H9 (cell line): ENCODE data around the gene CD47. TPM values are rescaled to one million over a fixed set of nuclear protein-coding genes. Genes with fewer than 3 reads are reported as not detected.

ENCODE experiments used
- DNase-seq: peaks from one replicate; pipeline ENCODE4 v3.0.0-alpha.2; 2017
- H2AFZ ChIP-seq: one replicate; pipeline ENCODE4 v1.6.1; 2013; ENCODE audit warnings: mild to moderate bottlenecking, low read length, control low read depth, moderate library complexity
- H2AK5ac ChIP-seq: 2 replicates; pipeline ENCODE4 v1.6.1; 2013; ENCODE audit warnings: low read length, control low read depth, mixed read lengths; ENCODE audit not compliant: insufficient read length
- H2BK120ac ChIP-seq: one replicate; pipeline ENCODE4 v1.6.1; 2013; ENCODE audit warnings: low read depth, mild to moderate bottlenecking, low read length, control low read depth, inconsistent platforms; ENCODE audit not compliant: poor library complexity, severe bottlenecking
- H2BK12ac ChIP-seq: 2 replicates; pipeline ENCODE4 v1.6.1; 2013; ENCODE audit warnings: low read length, control low read depth, mixed read lengths, low read depth; ENCODE audit not compliant: insufficient read length
- H2BK15ac ChIP-seq: 2 replicates; pipeline ENCODE4 v1.6.1; 2013; ENCODE audit warnings: low read depth, low read length, control low read depth
- H2BK20ac ChIP-seq: one replicate; pipeline ENCODE4 v1.6.1; 2013; ENCODE audit warnings: low read depth, mild to moderate bottlenecking, low read length, control low read depth, inconsistent platforms; ENCODE audit not compliant: poor library complexity, severe bottlenecking
- H2BK5ac ChIP-seq: 2 replicates; pipeline ENCODE4 v1.6.1; 2013; ENCODE audit warnings: low read length, control low read depth, mixed read lengths; ENCODE audit not compliant: insufficient read length
- H3K14ac ChIP-seq: 2 replicates; pipeline ENCODE4 v1.6.1; 2013; ENCODE audit warnings: low read length, control low read depth; ENCODE audit not compliant: insufficient read depth
- H3K18ac ChIP-seq: 2 replicates; pipeline ENCODE4 v1.6.1; 2013; ENCODE audit warnings: low read depth, mild to moderate bottlenecking, mixed read lengths, low read length, control low read depth; ENCODE audit not compliant: insufficient read length
- H3K23ac ChIP-seq: 2 replicates; pipeline ENCODE4 v1.6.1; 2013; ENCODE audit warnings: low read length, control low read depth, mixed read lengths, low read depth; ENCODE audit not compliant: insufficient read length
- H3K23me2 ChIP-seq: 2 replicates; pipeline ENCODE4 v1.6.1; 2013; ENCODE audit warnings: low read depth, mild to moderate bottlenecking, mixed read lengths, low read length, control low read depth; ENCODE audit not compliant: insufficient read length, poor library complexity, severe bottlenecking
- H3K27ac ChIP-seq: 2 replicates; pipeline ENCODE4 v1.5.1; 2013; ENCODE audit warnings: low read length, control low read depth, mixed read lengths, low read depth; ENCODE audit not compliant: insufficient read length
- H3K27me3 ChIP-seq: 2 replicates; pipeline ENCODE4 v1.6.1; 2013; ENCODE audit warnings: low read length, control low read depth, inconsistent platforms; ENCODE audit not compliant: insufficient read depth
- H3K4ac ChIP-seq: 2 replicates; pipeline ENCODE4 v1.6.1; 2013; ENCODE audit warnings: low read depth, mild to moderate bottlenecking, control low read depth, inconsistent platforms, low read length, moderate library complexity
- H3K4me1 ChIP-seq: 2 replicates; pipeline ENCODE4 v1.6.1; 2013; ENCODE audit warnings: low read length, control low read depth, inconsistent platforms; ENCODE audit not compliant: insufficient read depth
- H3K4me2 ChIP-seq: 2 replicates; pipeline ENCODE4 v1.6.1; 2013; ENCODE audit warnings: low read length, control low read depth, mixed read lengths; ENCODE audit not compliant: insufficient read length, insufficient read depth
- H3K56ac ChIP-seq: 2 replicates; pipeline ENCODE4 v1.6.1; 2013; ENCODE audit warnings: low read depth, mild to moderate bottlenecking, mixed read lengths, low read length, control low read depth; ENCODE audit not compliant: insufficient read length
- H3K79me1 ChIP-seq: 2 replicates; pipeline ENCODE4 v1.6.1; 2013; ENCODE audit warnings: low read depth, mild to moderate bottlenecking, moderate library complexity, low read length, control low read depth, inconsistent platforms; ENCODE audit not compliant: insufficient read depth, poor library complexity, severe bottlenecking
- H3K79me2 ChIP-seq: 2 replicates; pipeline ENCODE4 v1.6.1; 2013; ENCODE audit warnings: low read length, control low read depth, inconsistent platforms; ENCODE audit not compliant: insufficient read depth
- H3K9ac ChIP-seq: 2 replicates; pipeline ENCODE4 v1.6.1; 2013; ENCODE audit warnings: low read length, control low read depth, mixed read lengths; ENCODE audit not compliant: insufficient read length; ENCODE audit errors: extremely low read depth
- H3K9me3 ChIP-seq: one replicate; pipeline ENCODE4 v1.6.1; 2013; ENCODE audit warnings: low read depth, low read length, inconsistent platforms; ENCODE audit not compliant: control insufficient read depth
- H3T11ph ChIP-seq: one replicate; pipeline ENCODE4 v1.6.1; 2013; ENCODE audit warnings: mild to moderate bottlenecking, low read length, control low read depth, inconsistent platforms
- H4K20me1 ChIP-seq: one replicate; pipeline ENCODE4 v1.6.1; 2013; ENCODE audit not compliant: control insufficient read depth, insufficient read length, insufficient read depth
- H4K5ac ChIP-seq: 2 replicates; pipeline ENCODE4 v1.6.1; 2013; ENCODE audit warnings: low read depth, mild to moderate bottlenecking, mixed read lengths, low read length, control low read depth; ENCODE audit not compliant: insufficient read length
- H4K8ac ChIP-seq: replicated peaks from 2 replicates; pipeline ENCODE4 v1.6.1; 2013; ENCODE audit warnings: low read length, control low read depth, mixed read lengths, low read depth; ENCODE audit not compliant: insufficient read length
- H4K91ac ChIP-seq: 2 replicates; pipeline ENCODE4 v1.6.1; 2013; ENCODE audit warnings: low read depth, mild to moderate bottlenecking, moderate library complexity, mixed read lengths, low read length, control low read depth; ENCODE audit not compliant: insufficient read length
- H3K27ac Mint-ChIP-seq, 3 experiments: 2 replicates in 2 of 3; 3 replicates in 1 of 3; pipeline ENCODE4 v1.8.0; 2020 to 2021; ENCODE audit warnings: mixed read lengths in 3 of 3, mild to moderate bottlenecking in 1 of 3, moderate library complexity in 1 of 3
- H3K27me3 Mint-ChIP-seq: 2 replicates; pipeline ENCODE4 v1.8.0; 2021; ENCODE audit warnings: low read depth, mild to moderate bottlenecking, moderate library complexity, mixed read lengths
- H3K36me3 Mint-ChIP-seq, 3 experiments: 2 replicates in 2 of 3; 3 replicates in 1 of 3; pipeline ENCODE4 v1.8.0; 2020 to 2021; ENCODE audit warnings: low read depth in 3 of 3, mixed read lengths in 3 of 3; ENCODE audit not compliant: insufficient read depth in 1 of 3
- H3K4me1 Mint-ChIP-seq, 2 experiments: 2 replicates each; pipeline ENCODE4 v1.8.0; 2020; ENCODE audit warnings: mixed read lengths in 2 of 2
- H3K4me3 Mint-ChIP-seq, 2 experiments: 2 replicates in 1 of 2; 3 replicates in 1 of 2; pipeline ENCODE4 v1.8.0; 2020 to 2021; ENCODE audit warnings: mild to moderate bottlenecking in 2 of 2, mixed read lengths in 2 of 2, moderate library complexity in 1 of 2
- H3K9me3 Mint-ChIP-seq, 2 experiments: 2 replicates in 1 of 2; 3 replicates in 1 of 2; pipeline ENCODE4 v1.8.0; 2020; ENCODE audit warnings: mild to moderate bottlenecking in 2 of 2, mixed read lengths in 2 of 2, moderate library complexity in 1 of 2
- WGBS: extraction: QIAGEN DNeasy Blood & Tissue Kit; methylation state at CpG from one replicate; pipeline ENCODE4 v1.1.7; 2013; ENCODE audit warnings: missing lambda C conversion rate, low lambda C conversion rate, mixed read lengths; ENCODE audit not compliant: insufficient read length; ENCODE audit errors: extremely low coverage; 5-methylcytosine and 5-hydroxymethylcytosine counted together
- total RNA-seq: library from RNA; stranded (reverse); gene quantifications from 2 replicates; pipeline ENCODE4 v1.2.1, GENCODE V29; 2021
- TF ChIP-seq, protein P1 (sequence below): fragments of 200-600 bp; sonication (generic); conservative IDR thresholded peaks from 3 replicates; pipeline ENCODE4 v1.8.0; 2021; ENCODE audit warnings: antibody characterized with exemption, mild to moderate bottlenecking

CD47 gene
- total RNA-seq, 1 experiment from 2014 or later: 15.4 TPM

DNA sequence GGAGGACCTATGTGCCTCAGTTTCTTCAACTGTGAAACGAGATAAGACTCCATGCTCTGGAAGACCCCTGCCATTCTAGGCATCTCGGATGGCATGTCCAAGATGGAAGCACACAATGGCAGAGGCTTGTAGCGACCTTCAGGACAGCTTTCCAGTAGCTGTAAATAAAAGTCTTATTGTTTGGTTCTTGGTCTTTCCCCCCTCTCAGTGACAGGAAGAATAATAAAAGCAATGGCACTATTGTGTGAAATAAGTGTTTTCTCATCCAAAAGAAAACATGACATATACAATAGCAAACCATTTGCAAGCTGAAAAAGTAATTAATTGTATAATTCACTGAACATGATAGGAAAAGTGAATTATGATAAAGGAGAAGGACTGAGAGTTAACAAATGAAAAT is 32.5 kb upstream of the CD47 start:
- Mint-ChIP-seq H3K4me1 (peaks cover 15 to 16% of the 10 kb centered on the region in 2 experiments), H3K36me3 (no peaks in the 10 kb centered on the region; a peak in 1 of 7 replicates), H3K27me3 (no peaks in the 10 kb centered on the region; the same call in 1 of the 2 replicates), H3K4me3 (no peak overlapping the region), H3K27ac (no peak overlapping the region), H3K9me3 (no peaks in the 10 kb centered on the region; a peak in 1 of 5 replicates)
- Histone ChIP-seq H2AFZ (no peak overlapping the region), H2BK5ac (no peak overlapping the region), H4K5ac (no peak overlapping the region), H3K9ac (no peak overlapping the region), H3K27me3 (no peaks in the 10 kb centered on the region), H2BK12ac (no peak overlapping the region), H3K4ac (no peak overlapping the region), H2AK5ac (no peak overlapping the region), H4K8ac (no peak overlapping the region), H3K14ac (no peak overlapping the region), H3T11ph (no peak overlapping the region), H3K79me1 (no peaks in the 10 kb centered on the region), H4K91ac (no peak overlapping the region), H3K56ac (no peak overlapping the region), H3K79me2 (no peaks in the 10 kb centered on the region), H4K20me1 (no peaks in the 10 kb centered on the region), H3K18ac (no peak overlapping the region), H3K4me1 (peaks cover 4% of the 10 kb centered on the region; the same call in 1 of the 2 replicates), H3K23ac (no peak overlapping the region), H3K27ac (no peak overlapping the region), H2BK20ac (no peak overlapping the region), H2BK15ac (no peak overlapping the region), H3K9me3 (no peaks in the 10 kb centered on the region), H3K23me2 (no peaks in the 10 kb centered on the region), H2BK120ac (no peak overlapping the region), H3K4me2 (no peak overlapping the region)
- DNase-seq: no peak
- TF ChIP-seq, protein P1, sequence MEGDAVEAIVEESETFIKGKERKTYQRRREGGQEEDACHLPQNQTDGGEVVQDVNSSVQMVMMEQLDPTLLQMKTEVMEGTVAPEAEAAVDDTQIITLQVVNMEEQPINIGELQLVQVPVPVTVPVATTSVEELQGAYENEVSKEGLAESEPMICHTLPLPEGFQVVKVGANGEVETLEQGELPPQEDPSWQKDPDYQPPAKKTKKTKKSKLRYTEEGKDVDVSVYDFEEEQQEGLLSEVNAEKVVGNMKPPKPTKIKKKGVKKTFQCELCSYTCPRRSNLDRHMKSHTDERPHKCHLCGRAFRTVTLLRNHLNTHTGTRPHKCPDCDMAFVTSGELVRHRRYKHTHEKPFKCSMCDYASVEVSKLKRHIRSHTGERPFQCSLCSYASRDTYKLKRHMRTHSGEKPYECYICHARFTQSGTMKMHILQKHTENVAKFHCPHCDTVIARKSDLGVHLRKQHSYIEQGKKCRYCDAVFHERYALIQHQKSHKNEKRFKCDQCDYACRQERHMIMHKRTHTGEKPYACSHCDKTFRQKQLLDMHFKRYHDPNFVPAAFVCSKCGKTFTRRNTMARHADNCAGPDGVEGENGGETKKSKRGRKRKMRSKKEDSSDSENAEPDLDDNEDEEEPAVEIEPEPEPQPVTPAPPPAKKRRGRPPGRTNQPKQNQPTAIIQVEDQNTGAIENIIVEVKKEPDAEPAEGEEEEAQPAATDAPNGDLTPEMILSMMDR: no peak
- WGBS: no CpG with 5 or more reads among the region's 3 CpGs
